SHP77 treated with DMSO at 0.1 percent for 48 hours (cell line): ENCODE results near the gene PRM1.

ENCODE experiments used
- DNase-seq: peaks from one replicate; lab custom pipeline; 2025; lab: John Stamatoyannopoulos, UW

The PRM1 gene, protein sequence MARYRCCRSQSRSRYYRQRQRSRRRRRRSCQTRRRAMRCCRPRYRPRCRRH

GRCh38 chr16:11280616-11281522, at the start of gene PRM1:
TSS of gene PRM1 (minus strand) at chr16:11281330. CDS start at chr16:11281238, 92 bp downstream.
- no peak for DNase-seq

GRCh38 chr16:11330526-11331237, 49.6 kb upstream of the PRM1 start:
- DNase-seq = no peak

- no peak for DNase-seq
Measured at GRCh38 chr16:11329891-11330290, 48.8 kb upstream of the PRM1 start.

DNA sequence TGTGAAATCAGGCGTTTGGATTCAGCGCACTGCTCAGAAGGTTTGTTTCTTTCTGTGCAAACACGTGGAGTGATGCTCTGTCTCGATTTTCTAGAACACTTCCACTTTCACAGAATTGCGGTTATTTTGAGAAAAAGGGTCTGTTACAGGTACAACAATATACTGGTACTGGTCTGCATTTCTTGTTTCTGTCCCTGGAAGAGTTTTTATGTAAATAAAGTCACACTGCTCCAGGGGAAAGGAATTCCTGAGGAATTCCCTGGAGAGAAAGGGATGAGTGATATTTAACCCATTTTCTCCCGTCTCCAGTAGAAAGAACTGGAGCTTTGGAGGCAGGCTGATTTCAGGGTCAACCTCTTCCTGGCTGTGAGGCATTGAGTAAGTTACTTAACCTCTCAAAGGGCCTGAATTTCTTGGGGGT, 48.0 kb upstream of the PRM1 start:
- no peak for DNase-seq

GRCh38 chr16:11328172-11329070, 47.3 kb upstream of the PRM1 start:
- no peak for DNase-seq

DNA sequence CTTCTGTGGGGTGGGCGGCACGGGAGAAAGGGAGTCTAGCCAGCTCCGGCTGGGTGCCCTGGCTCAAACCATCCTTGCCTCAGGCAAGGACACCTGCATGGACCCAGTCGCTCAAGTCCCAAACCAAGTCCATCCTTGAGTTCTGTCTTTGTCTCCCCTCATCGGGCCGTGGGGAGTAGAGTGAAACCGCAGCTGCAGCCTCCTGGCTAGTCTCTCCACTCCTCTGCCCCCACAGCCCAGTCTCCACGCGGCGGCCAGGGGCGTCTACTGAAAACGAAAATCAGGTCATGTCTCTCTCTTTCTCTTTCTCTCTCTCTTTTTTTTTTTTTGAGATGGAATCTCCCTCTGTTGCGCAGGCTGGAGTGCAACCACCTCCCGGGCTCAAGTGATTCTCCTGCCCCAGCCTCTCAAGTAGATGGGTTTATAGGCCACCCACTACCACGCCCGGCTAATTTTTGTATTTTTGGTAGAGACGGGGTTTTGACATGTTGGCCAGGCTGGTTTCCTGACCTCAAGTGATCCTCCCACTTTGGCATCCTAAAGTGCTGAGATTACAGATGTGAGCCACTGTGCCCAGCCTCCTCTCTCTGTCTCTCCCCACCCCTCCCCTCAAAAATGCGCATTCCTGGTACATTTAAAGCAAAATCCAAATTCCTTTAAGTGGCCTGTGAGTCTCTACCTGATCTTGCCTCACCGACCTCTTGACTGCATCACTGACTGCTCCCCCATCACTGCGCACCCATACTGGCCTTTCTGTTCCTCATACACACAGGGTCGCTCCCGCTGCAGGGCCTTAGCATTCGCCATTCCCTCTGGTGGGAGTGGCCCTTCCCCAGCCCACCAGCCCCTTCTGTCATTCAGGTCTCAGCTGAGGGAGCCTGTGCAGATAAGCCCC, 46.4 kb upstream of the PRM1 start:
- no peak for DNase-seq

DNA sequence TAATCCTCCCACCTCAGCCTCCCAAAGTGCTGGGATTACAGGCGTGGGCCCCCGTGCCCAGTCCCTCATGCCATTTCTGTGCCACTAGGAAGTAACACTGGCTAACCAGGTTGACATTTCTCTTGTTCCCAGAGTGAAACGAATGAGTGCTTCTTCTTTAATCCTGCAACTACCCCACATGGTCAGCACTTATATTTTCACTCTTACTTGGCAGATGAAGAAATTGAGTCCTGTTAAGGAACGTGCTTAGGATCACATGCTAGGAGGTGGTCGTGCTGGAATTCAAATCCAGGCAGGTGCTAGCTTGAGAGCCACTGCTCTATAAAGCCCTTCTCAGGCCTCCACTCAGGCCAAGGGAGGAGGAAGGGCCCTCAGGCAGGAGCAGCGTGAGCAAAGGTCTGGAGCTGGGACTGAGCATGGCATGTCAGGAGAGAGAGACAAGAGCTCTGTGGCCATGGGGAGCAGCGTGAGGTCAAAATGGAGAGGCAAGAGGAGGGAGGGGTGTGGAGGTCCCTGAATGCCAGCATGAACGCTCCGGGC, 45.7 kb upstream of the PRM1 start:
- no peak for DNase-seq

- DNase-seq = no peak
Measured at GRCh38 chr16:11326084-11326736, 45.1 kb upstream of the PRM1 start.

DNA sequence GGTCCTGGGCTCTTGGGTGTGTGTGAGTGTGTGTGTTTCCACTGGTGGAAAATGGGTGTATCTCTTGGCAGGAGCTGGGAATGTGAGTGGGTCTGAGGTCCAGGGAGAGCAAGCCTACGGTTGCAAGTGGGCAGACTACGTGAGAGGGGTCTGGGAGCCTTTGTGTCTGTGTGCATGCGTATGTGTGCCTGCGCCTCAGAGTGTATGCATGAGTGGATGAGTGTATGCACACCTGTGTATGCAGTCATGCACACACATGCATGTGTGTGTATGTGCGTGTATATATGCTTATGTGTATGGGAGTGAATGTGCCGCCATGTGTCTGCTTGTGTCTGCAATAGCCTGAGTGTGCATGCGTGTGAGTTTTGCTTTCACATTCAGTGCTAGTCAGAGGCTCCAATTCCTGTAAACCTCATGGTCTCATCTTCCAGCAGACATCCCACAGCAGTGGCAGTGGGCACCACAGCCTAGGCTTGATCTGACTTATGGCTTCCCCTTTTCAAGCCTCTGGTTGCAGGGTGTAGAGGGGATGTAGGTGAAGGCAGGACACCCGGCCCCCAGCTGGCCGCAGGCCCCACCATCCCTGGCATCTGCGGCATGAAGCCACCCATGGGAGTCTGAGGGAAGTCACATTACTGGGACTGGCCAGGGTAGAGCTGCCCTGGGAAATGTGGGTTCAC, 44.4 kb upstream of the PRM1 start:
- DNase-seq = no peak

- no peak for DNase-seq
Measured at GRCh38 chr16:11323551-11324336, 42.6 kb upstream of the PRM1 start.

GRCh38 chr16:11322823-11323222, 41.7 kb upstream of the PRM1 start:
- no peak for DNase-seq

DNA sequence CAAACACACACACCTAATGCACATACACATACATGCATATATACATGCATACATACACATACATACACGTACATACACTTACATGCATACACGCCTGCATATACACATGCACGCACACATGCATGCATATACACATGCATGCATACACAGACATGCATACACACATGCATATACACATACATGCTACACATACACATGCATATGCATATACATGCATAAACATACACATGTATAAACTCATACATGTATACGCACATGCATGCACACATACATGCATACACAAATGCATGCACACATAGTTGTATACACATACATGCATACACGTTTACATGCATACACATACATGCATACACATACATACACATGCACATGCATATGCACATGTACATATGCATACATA, 40.5 kb upstream of the PRM1 start:
- no peak for DNase-seq

DNA sequence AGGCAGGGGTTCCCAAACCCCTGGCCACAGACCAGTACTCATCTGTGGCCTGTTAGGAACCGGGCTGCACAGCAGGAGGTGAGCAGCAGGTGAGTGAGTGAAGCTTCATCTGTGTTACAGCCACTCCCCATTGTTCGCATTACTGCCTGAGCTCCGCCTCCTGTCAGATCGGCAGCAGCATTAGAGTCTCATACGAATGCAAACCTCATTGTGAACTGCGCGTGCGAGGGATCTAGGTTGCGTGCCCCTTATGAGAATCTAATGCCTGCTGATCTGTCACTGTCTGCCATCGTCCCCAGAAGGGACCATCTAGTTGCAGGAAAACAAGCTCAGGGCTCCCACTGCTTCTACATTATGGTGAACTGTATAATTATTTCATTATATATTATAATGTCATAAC, 39.0 kb upstream of the PRM1 start:
- DNase-seq = no peak

DNA sequence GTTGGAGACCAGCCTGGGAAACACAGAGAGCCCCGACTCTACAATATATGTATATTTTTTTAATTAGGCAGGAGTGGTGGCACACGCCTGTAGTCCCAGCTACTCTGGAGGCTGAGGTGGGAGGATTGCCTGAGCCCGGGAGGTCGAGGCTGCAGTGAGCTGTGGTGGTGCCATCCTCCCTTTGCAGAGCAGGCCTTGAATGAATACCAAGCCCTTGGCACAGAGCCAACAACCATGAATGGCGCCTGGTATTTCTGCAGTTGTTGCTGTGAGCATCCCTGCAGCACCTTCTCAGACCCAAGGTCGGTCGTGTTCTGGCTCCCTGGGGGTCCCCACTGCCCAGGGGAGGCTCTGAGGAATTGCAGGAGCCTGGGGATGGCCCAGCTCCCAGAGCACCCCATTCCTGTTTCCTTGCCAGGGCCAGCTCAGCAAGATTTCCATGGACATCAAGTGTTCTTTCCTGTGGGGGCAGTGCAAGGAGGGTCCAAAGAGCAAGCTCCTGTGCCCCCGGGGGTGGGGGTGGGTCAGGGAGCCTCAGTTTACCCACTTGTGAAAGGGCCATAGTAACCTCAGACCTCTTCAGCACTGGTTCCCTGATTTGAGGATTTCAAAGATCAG, 38.5 kb upstream of the PRM1 start:
- DNase-seq = no peak

- DNase-seq = no peak
Measured at GRCh38 chr16:11318817-11319216, 37.7 kb upstream of the PRM1 start.

- no peak for DNase-seq
Measured at GRCh38 chr16:11316331-11317015, 35.3 kb upstream of the PRM1 start.

DNA sequence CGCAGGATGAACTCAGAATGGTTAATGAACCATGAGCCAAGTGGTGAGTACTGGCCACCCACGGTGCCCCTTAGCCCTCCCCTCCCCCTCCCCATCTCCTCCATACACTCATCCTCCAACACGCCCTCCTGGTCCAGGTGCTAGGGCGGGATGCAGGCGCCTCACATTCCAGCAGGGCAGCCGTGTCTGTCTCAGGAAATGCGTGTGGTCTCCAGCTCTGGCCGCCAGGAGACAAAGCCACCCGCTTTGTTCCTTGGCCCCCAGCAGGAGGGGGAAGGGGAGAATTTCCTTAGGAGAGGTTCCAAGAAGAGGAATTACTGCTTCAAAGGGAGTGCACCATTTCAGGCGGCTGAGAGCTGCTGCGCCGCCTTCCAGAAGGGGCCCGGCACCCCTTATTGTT, 34.4 kb upstream of the PRM1 start:
- no peak for DNase-seq
